K562 (cell line): Measurements from ENCODE around the gene SOBP. TPM values are rescaled to one million over a fixed set of nuclear protein-coding genes. Genes with fewer than 3 reads are reported as not detected.

Experiments
- ATAC-seq: fragments of 200-7000 bp; cut with Tn5 transposase; 3 replicates; pipeline ENCODE4 v1.9.1; 2020; ENCODE audit warnings: moderate library complexity
- BruUV-seq: library from RNA; stranded (reverse); fragments of 400-500 nt; replicated peaks from 2 replicates; lab custom pipeline; 2021; lab: Mats Ljungman, UMichigan
- CTCF ChIA-PET: fragments of 300-600 bp; formaldehyde crosslinking; extraction: SDS; loops from one replicate; lab custom pipeline; 2021; ENCODE audit warnings: low intra/inter-chr PET ratio; lab: Yijun Ruan, JAX
- POLR2A ChIA-PET: fragments of 300-600, 350-650 bp; sonication (Branson Sonifier 250); formaldehyde crosslinking; extraction: SDS; loops from one replicate; lab custom pipeline; 2021; ENCODE audit warnings: antibody characterized with exemption, inconsistent platforms; lab: Yijun Ruan, JAX
- DNase-seq, 4 experiments: peaks; one replicate each; pipeline versions ENCODE4 v3.0.0 to v3.0.0-alpha.2; 2011 to 2018; ENCODE audit warnings: low spot score in 3 of 4, mixed read lengths in 3 of 4; ENCODE audit errors: extremely low read depth in 1 of 4
- FAIRE-seq: peaks from 2 replicates; lab custom pipeline; 2011; peaks lifted over from hg19 to GRCh38; lab: Jason Lieb, UNC
- H2AFZ ChIP-seq: 2 replicates; pipeline ENCODE4 v1.6.0; 2011; ENCODE audit warnings: low read depth, low read length, control low read depth, inconsistent platforms
- H3K27ac ChIP-seq: fragments of 200-600 bp; 3 replicates; pipeline ENCODE4 v1.8.0; 2011; ENCODE audit warnings: low read depth, mild to moderate bottlenecking, control low read depth, inconsistent platforms, low read length, moderate library complexity, mixed read lengths; ENCODE audit errors: extremely low read depth
- H3K27me3 ChIP-seq, 2 experiments: fragments of 300-600 bp in 1 of 2; 2 replicates in 1 of 2; 3 replicates in 1 of 2; pipeline versions ENCODE4 v1.6.0 to v1.8.0; 2011; ENCODE audit warnings: inconsistent platforms in 2 of 2, low read length in 2 of 2, mild to moderate bottlenecking in 1 of 2, mixed read lengths in 1 of 2, moderate library complexity in 1 of 2; ENCODE audit not compliant: control insufficient read depth in 2 of 2, insufficient read depth in 2 of 2
- H3K36me3 ChIP-seq: fragments of 300-600 bp; 3 replicates; pipeline ENCODE4 v1.8.0; 2011; ENCODE audit warnings: mild to moderate bottlenecking, low read length, inconsistent platforms; ENCODE audit not compliant: control insufficient read depth, insufficient read depth
- H3K4me1 ChIP-seq, 2 experiments: fragments of 200-600 bp in 1 of 2; replicated peaks in 1 of 2; 2 replicates in 1 of 2; 3 replicates in 1 of 2; pipeline versions ENCODE4 v1.5.1 to v1.8.0; 2011; ENCODE audit warnings: inconsistent platforms in 2 of 2, low read length in 2 of 2, mild to moderate bottlenecking in 1 of 2, mixed read lengths in 1 of 2, moderate library complexity in 1 of 2; ENCODE audit not compliant: control insufficient read depth in 2 of 2, insufficient read depth in 2 of 2
- H3K4me2 ChIP-seq: 2 replicates; pipeline ENCODE4 v1.6.1; 2011; ENCODE audit warnings: low read length, control low read depth, inconsistent platforms, mixed read lengths; ENCODE audit not compliant: insufficient read depth
- H3K4me3 ChIP-seq: fragments of 200-600 bp; sonication (generic), shearing (Covaris generic); 2 replicates; pipeline ENCODE4 v1.5.1; 2016; ENCODE audit warnings: control low read depth, inconsistent platforms
- H3K79me2 ChIP-seq: fragments of 200-600 bp; 3 replicates; pipeline ENCODE4 v1.8.0; 2011; ENCODE audit warnings: low read length, inconsistent platforms; ENCODE audit not compliant: control insufficient read depth, insufficient read depth
- H3K9ac ChIP-seq, 2 experiments: 2 replicates each; pipeline versions ENCODE4 v1.6.0 to v1.6.1; 2011; ENCODE audit warnings: low read depth in 2 of 2, low read length in 2 of 2, control low read depth in 1 of 2, inconsistent platforms in 1 of 2, mild to moderate bottlenecking in 1 of 2, mixed read lengths in 1 of 2; ENCODE audit not compliant: insufficient read depth in 1 of 2
- H3K9me1 ChIP-seq: one replicate; pipeline ENCODE4 v1.6.0; 2011; ENCODE audit warnings: inconsistent platforms, mild to moderate bottlenecking, low read length, moderate library complexity; ENCODE audit not compliant: control insufficient read depth, insufficient read depth
- H3K9me3 ChIP-seq: replicated peaks from 2 replicates; pipeline ENCODE4 v1.5.1; 2011; ENCODE audit warnings: low read depth, low read length, inconsistent platforms; ENCODE audit not compliant: control insufficient read depth, insufficient read depth
- H4K20me1 ChIP-seq: replicated peaks from 2 replicates; pipeline ENCODE4 v1.6.1; 2011; ENCODE audit warnings: low read length, inconsistent platforms, mixed read lengths; ENCODE audit not compliant: control insufficient read depth, insufficient read depth
- CBFB ChIP-seq: sonication (generic); formaldehyde crosslinking; IDR thresholded peaks from 2 replicates; pipeline ENCODE4 v1.4.0; 2020; ENCODE audit warnings: mild to moderate bottlenecking, missing genetic modification reagents
- CSDE1 ChIP-seq, 2 experiments: fragments of 450-650 bp; IDR thresholded peaks; 2 replicates each; pipeline ENCODE4 v1.6.1; 2016; ENCODE audit warnings: mild to moderate bottlenecking in 1 of 2
- HMG20A ChIP-seq: fragments of 450-650 bp; formaldehyde crosslinking; conservative IDR thresholded peaks from 2 replicates; pipeline ENCODE4 v1.4.0; 2020; ENCODE audit warnings: mild to moderate bottlenecking, mixed read lengths
- JUN ChIP-seq, 2 experiments: sonication (generic) in 1 of 2; formaldehyde crosslinking in 1 of 2; IDR thresholded peaks; 2 replicates each; pipeline versions ENCODE4 v1.6.1 to v1.8.0; 2012 to 2022; ENCODE audit warnings: borderline replicate concordance in 2 of 2, mild to moderate bottlenecking in 2 of 2, improper control_type of control experiment in 1 of 2, low read depth in 1 of 2, low read length in 1 of 2, missing genetic modification reagents in 1 of 2
- KAT8 ChIP-seq: fragments of 450-650 bp; IDR thresholded peaks from 2 replicates; pipeline ENCODE4 v1.6.1; 2016; ENCODE audit warnings: low read depth, mild to moderate bottlenecking
- RBM17 ChIP-seq: fragments of 200-400 bp; formaldehyde crosslinking; IDR thresholded peaks from 2 replicates; pipeline ENCODE4 v1.6.1; 2017; ENCODE audit warnings: low read depth, mild to moderate bottlenecking, low read length, borderline replicate concordance
- SRSF3 ChIP-seq: fragments of 200-400 bp; formaldehyde crosslinking; IDR thresholded peaks from 2 replicates; pipeline ENCODE4 v1.6.1; 2016; ENCODE audit warnings: mild to moderate bottlenecking, low read length, moderate library complexity; ENCODE audit not compliant: insufficient read depth
- ZNF282 ChIP-seq: sonication (generic); formaldehyde crosslinking; IDR thresholded peaks from 2 replicates; pipeline ENCODE4 v1.8.1; 2023; ENCODE audit warnings: missing genetic modification reagents
- ZNF445 ChIP-seq: fragments of 250-450 bp; sonication (Bioruptor Pico); IDR thresholded peaks from 2 replicates; pipeline ENCODE4 v1.4.0; 2020; ENCODE audit warnings: low read depth, mild to moderate bottlenecking, moderate library complexity
- ZNF695 ChIP-seq: fragments of 450-650 bp; formaldehyde crosslinking; IDR thresholded peaks from 2 replicates; pipeline ENCODE4 v1.4.0; 2020; ENCODE audit warnings: mild to moderate bottlenecking, moderate library complexity
- WGBS: fragments of 100-300 bp; shearing (Covaris generic); methylation state at CpG from one replicate; pipeline ENCODE4 v1.1.6; 2016; ENCODE audit warnings: low coverage, mixed read lengths; ENCODE audit not compliant: insufficient coverage; ENCODE audit errors: missing lambda C conversion rate; 5-methylcytosine and 5-hydroxymethylcytosine counted together
- in situ Hi-C: fragments of 300-500 bp; cut with MboI; formaldehyde crosslinking; loops from 4 replicates; pipeline ENCODE4 v1.15.0; 2018; ENCODE audit warnings: inconsistent platforms, mixed read lengths
- intact Hi-C: fragments of 100-400 bp; cut with micrococcal nuclease; formaldehyde crosslinking; loops from 2 replicates; pipeline ENCODE4 v1.14.2; 2022
- polyA plus RNA-seq, 8 experiments: library from polyadenylated mRNA; depleted of rRNA in 4 of 8; stranded (reverse) in 5 of 8; unstranded in 3 of 8; fragments of >200 nt; fragmentation: Nextera tagmentation in 2 of 8; fragmentation: Illumina TruSeq in 1 of 8; extraction: Ambion mirVana in 2 of 8; extraction: Trizol in 1 of 8; gene quantifications; 2 replicates each; pipeline versions ENCODE4 v1.2.1 to v1.2.3, GENCODE V29; 2011 to 2014; ENCODE audit warnings: inconsistent platforms in 1 of 8, missing spikeins in 1 of 8
- total RNA-seq, 7 experiments: library from RNA; depleted of rRNA in 6 of 7; stranded (reverse); fragments of >200 nt in 6 of 7; fragmentation: Illumina TruSeq in 2 of 7; extraction: Trizol in 2 of 7; gene quantifications; 2 replicates each; pipeline versions ENCODE4 v1.2.1 to v1.2.3, GENCODE V29; 2011 to 2021; ENCODE audit warnings: low replicate concordance in 1 of 7
- TF ChIP-seq, protein P1 (sequence below): sonication (generic); formaldehyde crosslinking; IDR thresholded peaks from 2 replicates; pipeline ENCODE4 v1.9.0; 2022; ENCODE audit warnings: mild to moderate bottlenecking, missing genetic modification reagents
- TF ChIP-seq, protein P2 (sequence below): sonication (generic); formaldehyde crosslinking; IDR thresholded peaks from 2 replicates; pipeline ENCODE4 v1.8.0; 2022; ENCODE audit warnings: missing genetic modification reagents, mild to moderate bottlenecking, borderline replicate concordance
- TF ChIP-seq, protein P3 (sequence below): sonication (generic); formaldehyde crosslinking; IDR thresholded peaks from 2 replicates; pipeline ENCODE4 v1.8.1; 2023; ENCODE audit warnings: missing genetic modification reagents, mild to moderate bottlenecking, borderline replicate concordance
- TF ChIP-seq, protein P4 (sequence below): sonication (generic); formaldehyde crosslinking; IDR thresholded peaks from 2 replicates; pipeline ENCODE4 v1.9.0; 2022; ENCODE audit warnings: mild to moderate bottlenecking, missing genetic modification reagents

Gene SOBP
- total and polyA plus RNA-seq, 9 of the 15 experiments (the other 6 are each of a cell fraction or from before 2014, with no cell fraction given) = 0.16 TPM; not detected in 8

DNA sequence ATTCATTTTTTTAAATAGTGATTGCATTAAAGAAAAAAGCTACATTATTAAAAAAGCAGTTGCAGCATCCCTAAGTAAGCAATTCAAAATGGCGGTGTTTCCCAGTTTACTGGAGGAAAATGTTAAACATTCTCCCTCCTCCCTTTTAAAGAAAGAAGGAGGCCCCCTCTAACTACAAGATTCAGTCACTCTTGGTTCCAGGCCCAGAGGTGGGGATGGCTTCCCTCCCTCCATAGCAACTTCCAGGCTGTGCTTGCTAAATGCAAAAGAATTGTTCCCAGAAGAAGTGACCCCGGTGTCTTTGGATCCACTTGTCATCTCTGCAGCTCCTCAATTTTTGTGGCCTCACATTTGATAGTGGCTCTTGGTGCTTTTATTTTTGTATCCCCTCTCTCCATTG lies 165.9 kb downstream of the SOBP start:
- Histone ChIP-seq H3K27me3 (peaks cover 33 to 35% of the 10 kb centered on the region in 2 experiments), H3K9me1 (no peaks in the 10 kb centered on the region), H3K36me3 (no peaks in the 10 kb centered on the region), H3K79me2 (no peaks in the 10 kb centered on the region), H3K27ac (no peak overlapping the region), H3K9me3 (no peaks in the 10 kb centered on the region; the same call in 1 of the 2 replicates), H3K4me3 (no peak overlapping the region), H2AFZ (no peak overlapping the region), H4K20me1 (no peaks in the 10 kb centered on the region; the same call in 1 of the 2 replicates), H3K4me2 (no peak overlapping the region), H3K9ac (no peak overlapping the region), H3K4me1 (peaks cover 0 to 6% of the 10 kb centered on the region in 2 experiments; a peak in 2 of 5 replicates)
- in situ Hi-C loops = no loop called here
- FAIRE-seq (no peak), ATAC-seq (no peak), DNase-seq (no peak)
- POLR2A ChIA-PET = interaction anchor here (1.2 kb wide), 1 partner anchor 26 kb away, joined by 6 read pairs; no protein-coding TSS in a partner anchor
- no TSS peak for BruUV-seq
- intact Hi-C loops = loop anchor here (10.0 kb wide), 1 partner anchor 471 kb away; no protein-coding TSS in a partner anchor
- CTCF ChIA-PET = no interaction called here
- 0% methylated on average over 2 of the region's 2 CpGs for WGBS
- TF ChIP-seq, protein P1, sequence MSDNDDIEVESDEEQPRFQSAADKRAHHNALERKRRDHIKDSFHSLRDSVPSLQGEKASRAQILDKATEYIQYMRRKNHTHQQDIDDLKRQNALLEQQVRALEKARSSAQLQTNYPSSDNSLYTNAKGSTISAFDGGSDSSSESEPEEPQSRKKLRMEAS (CRISPR knock-in tag) = no peak
- TF ChIP-seq ZNF695 (CRISPR knock-in tag) = no peak
- TF ChIP-seq CBFB (CRISPR knock-in tag) = no peak
- TF ChIP-seq ZNF445 (CRISPR knock-in tag) = no peak
- TF ChIP-seq HMG20A (CRISPR knock-in tag) = no peak
- TF ChIP-seq KAT8 = no peak
- TF ChIP-seq JUN (IDR thresholded peaks at IDR 0.05; ENCODE audit: borderline replicate concordance, low read depth, low read length) = no peak
- TF ChIP-seq JUN (CRISPR knock-in tag; IDR thresholded peaks at IDR 0.05; ENCODE audit: borderline replicate concordance) = no peak
- no peak for TF ChIP-seq SRSF3
- TF ChIP-seq, protein P2, sequence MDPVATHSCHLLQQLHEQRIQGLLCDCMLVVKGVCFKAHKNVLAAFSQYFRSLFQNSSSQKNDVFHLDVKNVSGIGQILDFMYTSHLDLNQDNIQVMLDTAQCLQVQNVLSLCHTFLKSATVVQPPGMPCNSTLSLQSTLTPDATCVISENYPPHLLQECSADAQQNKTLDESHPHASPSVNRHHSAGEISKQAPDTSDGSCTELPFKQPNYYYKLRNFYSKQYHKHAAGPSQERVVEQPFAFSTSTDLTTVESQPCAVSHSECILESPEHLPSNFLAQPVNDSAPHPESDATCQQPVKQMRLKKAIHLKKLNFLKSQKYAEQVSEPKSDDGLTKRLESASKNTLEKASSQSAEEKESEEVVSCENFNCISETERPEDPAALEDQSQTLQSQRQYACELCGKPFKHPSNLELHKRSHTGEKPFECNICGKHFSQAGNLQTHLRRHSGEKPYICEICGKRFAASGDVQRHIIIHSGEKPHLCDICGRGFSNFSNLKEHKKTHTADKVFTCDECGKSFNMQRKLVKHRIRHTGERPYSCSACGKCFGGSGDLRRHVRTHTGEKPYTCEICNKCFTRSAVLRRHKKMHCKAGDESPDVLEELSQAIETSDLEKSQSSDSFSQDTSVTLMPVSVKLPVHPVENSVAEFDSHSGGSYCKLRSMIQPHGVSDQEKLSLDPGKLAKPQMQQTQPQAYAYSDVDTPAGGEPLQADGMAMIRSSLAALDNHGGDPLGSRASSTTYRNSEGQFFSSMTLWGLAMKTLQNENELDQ (CRISPR knock-in tag) = no peak
- no peak for TF ChIP-seq RBM17
- no peak for TF ChIP-seq CSDE1 (IDR thresholded peaks at IDR 0.05)
- TF ChIP-seq, protein P3, sequence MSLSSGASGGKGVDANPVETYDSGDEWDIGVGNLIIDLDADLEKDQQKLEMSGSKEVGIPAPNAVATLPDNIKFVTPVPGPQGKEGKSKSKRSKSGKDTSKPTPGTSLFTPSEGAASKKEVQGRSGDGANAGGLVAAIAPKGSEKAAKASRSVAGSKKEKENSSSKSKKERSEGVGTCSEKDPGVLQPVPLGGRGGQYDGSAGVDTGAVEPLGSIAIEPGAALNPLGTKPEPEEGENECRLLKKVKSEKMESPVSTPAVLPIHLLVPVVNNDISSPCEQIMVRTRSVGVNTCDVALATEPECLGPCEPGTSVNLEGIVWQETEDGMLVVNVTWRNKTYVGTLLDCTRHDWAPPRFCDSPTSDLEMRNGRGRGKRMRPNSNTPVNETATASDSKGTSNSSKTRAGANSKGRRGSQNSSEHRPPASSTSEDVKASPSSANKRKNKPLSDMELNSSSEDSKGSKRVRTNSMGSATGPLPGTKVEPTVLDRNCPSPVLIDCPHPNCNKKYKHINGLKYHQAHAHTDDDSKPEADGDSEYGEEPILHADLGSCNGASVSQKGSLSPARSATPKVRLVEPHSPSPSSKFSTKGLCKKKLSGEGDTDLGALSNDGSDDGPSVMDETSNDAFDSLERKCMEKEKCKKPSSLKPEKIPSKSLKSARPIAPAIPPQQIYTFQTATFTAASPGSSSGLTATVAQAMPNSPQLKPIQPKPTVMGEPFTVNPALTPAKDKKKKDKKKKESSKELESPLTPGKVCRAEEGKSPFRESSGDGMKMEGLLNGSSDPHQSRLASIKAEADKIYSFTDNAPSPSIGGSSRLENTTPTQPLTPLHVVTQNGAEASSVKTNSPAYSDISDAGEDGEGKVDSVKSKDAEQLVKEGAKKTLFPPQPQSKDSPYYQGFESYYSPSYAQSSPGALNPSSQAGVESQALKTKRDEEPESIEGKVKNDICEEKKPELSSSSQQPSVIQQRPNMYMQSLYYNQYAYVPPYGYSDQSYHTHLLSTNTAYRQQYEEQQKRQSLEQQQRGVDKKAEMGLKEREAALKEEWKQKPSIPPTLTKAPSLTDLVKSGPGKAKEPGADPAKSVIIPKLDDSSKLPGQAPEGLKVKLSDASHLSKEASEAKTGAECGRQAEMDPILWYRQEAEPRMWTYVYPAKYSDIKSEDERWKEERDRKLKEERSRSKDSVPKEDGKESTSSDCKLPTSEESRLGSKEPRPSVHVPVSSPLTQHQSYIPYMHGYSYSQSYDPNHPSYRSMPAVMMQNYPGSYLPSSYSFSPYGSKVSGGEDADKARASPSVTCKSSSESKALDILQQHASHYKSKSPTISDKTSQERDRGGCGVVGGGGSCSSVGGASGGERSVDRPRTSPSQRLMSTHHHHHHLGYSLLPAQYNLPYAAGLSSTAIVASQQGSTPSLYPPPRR (CRISPR knock-in tag) = no peak
- TF ChIP-seq ZNF282 = no peak
- TF ChIP-seq, protein P4, sequence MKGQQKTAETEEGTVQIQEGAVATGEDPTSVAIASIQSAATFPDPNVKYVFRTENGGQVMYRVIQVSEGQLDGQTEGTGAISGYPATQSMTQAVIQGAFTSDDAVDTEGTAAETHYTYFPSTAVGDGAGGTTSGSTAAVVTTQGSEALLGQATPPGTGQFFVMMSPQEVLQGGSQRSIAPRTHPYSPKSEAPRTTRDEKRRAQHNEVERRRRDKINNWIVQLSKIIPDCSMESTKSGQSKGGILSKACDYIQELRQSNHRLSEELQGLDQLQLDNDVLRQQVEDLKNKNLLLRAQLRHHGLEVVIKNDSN = no peak
